ENCODE measurements around the gene USP12.

The USP12 gene

GRCh38 chr13:27170221-27170515 lies 1.4 kb downstream of the USP12 start:
- TF ChIP-seq SIN3A (IDR thresholded peaks at IDR 0.05; ENCODE audit: borderline replicate concordance, insufficient read depth, low read length) (no peak), FOXP2 (optimal IDR thresholded peaks at IDR 0.05; ENCODE audit: borderline replicate concordance, extremely low read depth, extremely low read length, insufficient read depth) (no peak), REST (IDR thresholded peaks at IDR 0.05; ENCODE audit: insufficient read depth in 1 of 2, low read depth in 2 of 2, low read length in 2 of 2) (no peak), POLR2AphosphoS5 (IDR thresholded peaks at IDR 0.05; ENCODE audit: low read depth, low read length) (no peak), TAF1 (IDR thresholded peaks at IDR 0.05; ENCODE audit: borderline replicate concordance, insufficient read depth, low read length) (no peak)

- TF ChIP-seq SIN3A (IDR thresholded peaks at IDR 0.05; ENCODE audit: borderline replicate concordance, insufficient read depth, low read length) (no peak), REST (IDR thresholded peaks at IDR 0.05; ENCODE audit: insufficient read depth in 1 of 2, low read depth in 2 of 2, low read length in 2 of 2) (no peak), POLR2AphosphoS5 (IDR thresholded peaks at IDR 0.05; ENCODE audit: low read depth, low read length) (no peak), FOXP2 (optimal IDR thresholded peaks at IDR 0.05; ENCODE audit: borderline replicate concordance, extremely low read depth, extremely low read length, insufficient read depth) (no peak)
Measured at GRCh38 chr13:27168906-27169657, 2.5 kb downstream of the USP12 start.

- TF ChIP-seq TAF1 (IDR thresholded peaks at IDR 0.05; ENCODE audit: borderline replicate concordance, insufficient read depth, low read length): no peak
Measured at GRCh38 chr13:27168086-27168485, 3.5 kb downstream of the USP12 start.

GRCh38 chr13:27166313-27166712 lies 5.3 kb downstream of the USP12 start:
- no peak for TF ChIP-seq SIN3A (IDR thresholded peaks at IDR 0.05; ENCODE audit: borderline replicate concordance, insufficient read depth, low read length)

- no peak for TF ChIP-seq REST (IDR thresholded peaks at IDR 0.05; ENCODE audit: insufficient read depth in 1 of 2, low read depth in 2 of 2, low read length in 2 of 2)
- TF ChIP-seq SIN3A (IDR thresholded peaks at IDR 0.05; ENCODE audit: borderline replicate concordance, insufficient read depth, low read length): no peak
- no peak for TF ChIP-seq FOXP2 (optimal IDR thresholded peaks at IDR 0.05; ENCODE audit: borderline replicate concordance, extremely low read depth, extremely low read length, insufficient read depth)
Measured at GRCh38 chr13:27161980-27162379, 9.6 kb downstream of the USP12 start.

- TF ChIP-seq FOXP2 (optimal IDR thresholded peaks at IDR 0.05; ENCODE audit: borderline replicate concordance, extremely low read depth, extremely low read length, insufficient read depth) (no peak), REST (IDR thresholded peaks at IDR 0.05; ENCODE audit: insufficient read depth in 1 of 2, low read depth in 2 of 2, low read length in 2 of 2) (no peak), TAF1 (IDR thresholded peaks at IDR 0.05; ENCODE audit: borderline replicate concordance, insufficient read depth, low read length) (no peak), POLR2AphosphoS5 (IDR thresholded peaks at IDR 0.05; ENCODE audit: low read depth, low read length) (no peak), SIN3A (IDR thresholded peaks at IDR 0.05; ENCODE audit: borderline replicate concordance, insufficient read depth, low read length) (no peak)
Measured at GRCh38 chr13:27161423-27161822, 10.2 kb downstream of the USP12 start.
